HepG2 (cell line): ENCODE measurements around the gene ALKBH4. TPM values are rescaled to one million over a fixed set of nuclear protein-coding genes. Genes with fewer than 3 reads are reported as not detected.
A peak's percentile ranks its signal among the peaks of the same experiment; 100 is the strongest.

Experiments
- CREM ChIP-seq, 2 experiments: sonication (generic) in 1 of 2; formaldehyde crosslinking in 1 of 2; IDR thresholded peaks; 2 replicates each; pipeline versions ENCODE4 v1.4.0 to v1.6.1; 2016 to 2020; ENCODE audit warnings: antibody characterized with exemption in 1 of 2, mild to moderate bottlenecking in 1 of 2, missing genetic modification reagents in 1 of 2
- EED ChIP-seq: sonication (generic); formaldehyde crosslinking; IDR thresholded peaks from 2 replicates; pipeline ENCODE4 v1.5.0; 2020; ENCODE audit warnings: mild to moderate bottlenecking, missing genetic modification reagents
- ETV6 ChIP-seq: sonication (generic); formaldehyde crosslinking; conservative IDR thresholded peaks from 2 replicates; pipeline ENCODE4 v1.4.0; 2020; ENCODE audit warnings: missing genetic modification reagents
- KDM3A ChIP-seq: IDR thresholded peaks from 2 replicates; pipeline ENCODE4 v1.6.1; 2018; ENCODE audit warnings: low read depth, missing compliant biosample characterization
- KLF11 ChIP-seq: IDR thresholded peaks from 2 replicates; pipeline ENCODE4 v1.6.1; 2016; ENCODE audit warnings: missing compliant biosample characterization
- MAZ ChIP-seq, 2 experiments: sonication (generic) in 1 of 2; formaldehyde crosslinking in 1 of 2; IDR thresholded peaks; 2 replicates each; pipeline versions ENCODE4 v1.5.0 to v1.6.1; 2012 to 2020; ENCODE audit warnings: low read depth in 2 of 2, mild to moderate bottlenecking in 2 of 2, borderline replicate concordance in 1 of 2, improper control_type of control experiment in 1 of 2, low read length in 1 of 2, missing genetic modification reagents in 1 of 2, moderate library complexity in 1 of 2
- MIER3 ChIP-seq: IDR thresholded peaks from 2 replicates; pipeline ENCODE4 v1.6.1; 2016; ENCODE audit warnings: missing compliant biosample characterization, borderline replicate concordance
- ZBTB7A ChIP-seq: sonication (generic); formaldehyde crosslinking; IDR thresholded peaks from 2 replicates; pipeline ENCODE4 v1.8.0; 2022; ENCODE audit warnings: mild to moderate bottlenecking, missing genetic modification reagents
- ZMYM4 ChIP-seq: sonication (generic); formaldehyde crosslinking; IDR thresholded peaks from 2 replicates; pipeline ENCODE4 v1.8.1; 2023; ENCODE audit warnings: mild to moderate bottlenecking, missing genetic modification reagents
- ZNF296 ChIP-seq: sonication (generic); formaldehyde crosslinking; conservative IDR thresholded peaks from 2 replicates; pipeline ENCODE4 v1.5.0; 2020; ENCODE audit warnings: mild to moderate bottlenecking, missing genetic modification reagents
- ZNF432 ChIP-seq: sonication (generic); formaldehyde crosslinking; IDR thresholded peaks from 2 replicates; pipeline ENCODE4 v1.5.0; 2020; ENCODE audit warnings: missing genetic modification reagents, mild to moderate bottlenecking, borderline replicate concordance
- ZNF737 ChIP-seq: sonication (generic); formaldehyde crosslinking; IDR thresholded peaks from 2 replicates; pipeline ENCODE4 v1.5.0; 2020; ENCODE audit warnings: missing genetic modification reagents, mild to moderate bottlenecking, borderline replicate concordance
- polyA plus RNA-seq, 8 experiments: library from polyadenylated mRNA; depleted of rRNA in 3 of 8; stranded (reverse) in 7 of 8; unstranded in 1 of 8; fragments of >200 nt; fragmentation: Illumina TruSeq in 4 of 8; extraction: Trizol in 4 of 8; gene quantifications; 2 replicates each; pipeline versions ENCODE4 v1.2.1 to v1.2.3, GENCODE V29; 2011 to 2016; ENCODE audit warnings: low read depth in 4 of 8, missing spikeins in 1 of 8, mixed read lengths in 1 of 8; ENCODE audit not compliant: insufficient read depth in 1 of 8
- total RNA-seq, 5 experiments: library from RNA; depleted of rRNA; stranded (reverse); fragments of >200 nt; fragmentation: Illumina TruSeq; extraction: Trizol; gene quantifications; 2 replicates each; pipeline ENCODE4 v1.2.3, GENCODE V29; 2016; ENCODE audit warnings: low read depth in 1 of 5
- TF ChIP-seq, protein P1 (sequence below): sonication (generic); formaldehyde crosslinking; IDR thresholded peaks from 2 replicates; pipeline ENCODE4 v1.4.0; 2020; ENCODE audit warnings: missing genetic modification reagents
- TF ChIP-seq, protein P2 (sequence below): sonication (generic); formaldehyde crosslinking; IDR thresholded peaks from 2 replicates; pipeline ENCODE4 v1.4.0; 2020; ENCODE audit warnings: mild to moderate bottlenecking, missing genetic modification reagents

The ALKBH4 gene
- total and polyA plus RNA-seq, 2 of the 13 experiments (the other 11 are each of a cell fraction or from before 2014, with no cell fraction given) = 2.6 to 8.8 TPM

DNA sequence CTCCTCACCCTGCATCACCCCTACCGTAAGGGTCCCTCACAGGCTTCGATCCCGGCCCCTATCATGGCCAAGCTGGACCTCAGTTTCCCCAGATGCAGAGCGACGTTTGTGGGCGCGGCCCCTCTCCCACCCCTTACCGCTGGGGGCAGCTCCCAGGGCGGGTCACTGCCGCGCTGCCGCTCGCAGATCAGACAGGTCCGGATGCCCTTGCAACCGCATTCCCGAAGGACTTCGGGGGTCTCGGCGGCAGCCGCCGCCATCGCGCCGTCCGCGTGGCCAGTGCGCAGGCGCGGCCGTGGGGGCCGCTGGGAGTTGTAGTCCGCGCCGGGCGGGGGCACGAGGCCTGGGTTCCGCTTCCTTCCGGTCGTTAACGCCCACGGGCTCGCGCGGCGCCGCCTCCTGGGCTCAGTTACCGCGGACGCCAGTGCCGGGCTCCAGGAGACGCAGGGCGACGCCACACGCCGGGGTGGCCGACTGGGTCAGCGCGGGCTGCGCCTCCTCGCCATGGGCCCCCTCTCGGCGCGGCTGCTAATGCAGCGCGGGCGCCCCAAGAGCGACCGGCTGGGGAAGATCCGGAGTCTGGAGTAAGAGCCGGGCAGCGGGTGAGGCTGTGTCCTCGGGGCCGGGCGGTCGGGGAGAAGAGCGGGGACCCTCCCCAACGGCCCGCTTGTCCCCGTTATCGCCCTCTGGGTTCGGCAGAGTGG, at the start of gene ALKBH4, which contains the start of gene LRWD1 (continued):
- TF ChIP-seq MIER3 (CRISPR knock-in tag) (no peak; the same call in 1 of the 2 replicates), KLF11 (CRISPR knock-in tag) (no peak), EED (peak; percentile 41), ZMYM4 (CRISPR knock-in tag) (peak; percentile 81), ZNF737 (CRISPR knock-in tag) (no peak), ZBTB7A (CRISPR knock-in tag) (no peak; the same call in 1 of the 2 replicates), MAZ (IDR thresholded peaks at IDR 0.05; ENCODE audit: borderline replicate concordance, low read depth, low read length) (peak; percentile 88), MAZ (CRISPR knock-in tag; IDR thresholded peaks at IDR 0.05; ENCODE audit: low read depth) (peak; percentile 94), KDM3A (CRISPR knock-in tag) (no peak; the same call in 1 of the 2 replicates), ZNF296 (CRISPR knock-in tag) (no peak), ZNF432 (CRISPR knock-in tag) (no peak), CREM (IDR thresholded peaks at IDR 0.05) (no peak), CREM (CRISPR knock-in tag; IDR thresholded peaks at IDR 0.05) (no peak), ETV6 (peak; percentile 72; the same call in 1 of the 2 replicates)
- TF ChIP-seq, protein P1, sequence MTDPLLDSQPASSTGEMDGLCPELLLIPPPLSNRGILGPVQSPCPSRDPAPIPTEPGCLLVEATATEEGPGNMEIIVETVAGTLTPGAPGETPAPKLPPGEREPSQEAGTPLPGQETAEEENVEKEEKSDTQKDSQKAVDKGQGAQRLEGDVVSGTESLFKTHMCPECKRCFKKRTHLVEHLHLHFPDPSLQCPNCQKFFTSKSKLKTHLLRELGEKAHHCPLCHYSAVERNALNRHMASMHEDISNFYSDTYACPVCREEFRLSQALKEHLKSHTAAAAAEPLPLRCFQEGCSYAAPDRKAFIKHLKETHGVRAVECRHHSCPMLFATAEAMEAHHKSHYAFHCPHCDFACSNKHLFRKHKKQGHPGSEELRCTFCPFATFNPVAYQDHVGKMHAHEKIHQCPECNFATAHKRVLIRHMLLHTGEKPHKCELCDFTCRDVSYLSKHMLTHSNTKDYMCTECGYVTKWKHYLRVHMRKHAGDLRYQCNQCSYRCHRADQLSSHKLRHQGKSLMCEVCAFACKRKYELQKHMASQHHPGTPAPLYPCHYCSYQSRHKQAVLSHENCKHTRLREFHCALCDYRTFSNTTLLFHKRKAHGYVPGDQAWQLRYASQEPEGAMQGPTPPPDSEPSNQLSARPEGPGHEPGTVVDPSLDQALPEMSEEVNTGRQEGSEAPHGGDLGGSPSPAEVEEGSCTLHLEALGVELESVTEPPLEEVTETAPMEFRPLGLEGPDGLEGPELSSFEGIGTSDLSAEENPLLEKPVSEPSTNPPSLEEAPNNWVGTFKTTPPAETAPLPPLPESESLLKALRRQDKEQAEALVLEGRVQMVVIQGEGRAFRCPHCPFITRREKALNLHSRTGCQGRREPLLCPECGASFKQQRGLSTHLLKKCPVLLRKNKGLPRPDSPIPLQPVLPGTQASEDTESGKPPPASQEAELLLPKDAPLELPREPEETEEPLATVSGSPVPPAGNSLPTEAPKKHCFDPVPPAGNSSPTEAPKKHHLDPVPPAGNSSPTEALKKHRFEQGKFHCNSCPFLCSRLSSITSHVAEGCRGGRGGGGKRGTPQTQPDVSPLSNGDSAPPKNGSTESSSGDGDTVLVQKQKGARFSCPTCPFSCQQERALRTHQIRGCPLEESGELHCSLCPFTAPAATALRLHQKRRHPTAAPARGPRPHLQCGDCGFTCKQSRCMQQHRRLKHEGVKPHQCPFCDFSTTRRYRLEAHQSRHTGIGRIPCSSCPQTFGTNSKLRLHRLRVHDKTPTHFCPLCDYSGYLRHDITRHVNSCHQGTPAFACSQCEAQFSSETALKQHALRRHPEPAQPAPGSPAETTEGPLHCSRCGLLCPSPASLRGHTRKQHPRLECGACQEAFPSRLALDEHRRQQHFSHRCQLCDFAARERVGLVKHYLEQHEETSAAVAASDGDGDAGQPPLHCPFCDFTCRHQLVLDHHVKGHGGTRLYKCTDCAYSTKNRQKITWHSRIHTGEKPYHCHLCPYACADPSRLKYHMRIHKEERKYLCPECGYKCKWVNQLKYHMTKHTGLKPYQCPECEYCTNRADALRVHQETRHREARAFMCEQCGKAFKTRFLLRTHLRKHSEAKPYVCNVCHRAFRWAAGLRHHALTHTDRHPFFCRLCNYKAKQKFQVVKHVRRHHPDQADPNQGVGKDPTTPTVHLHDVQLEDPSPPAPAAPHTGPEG (CRISPR knock-in tag) = no peak
- TF ChIP-seq, protein P2, sequence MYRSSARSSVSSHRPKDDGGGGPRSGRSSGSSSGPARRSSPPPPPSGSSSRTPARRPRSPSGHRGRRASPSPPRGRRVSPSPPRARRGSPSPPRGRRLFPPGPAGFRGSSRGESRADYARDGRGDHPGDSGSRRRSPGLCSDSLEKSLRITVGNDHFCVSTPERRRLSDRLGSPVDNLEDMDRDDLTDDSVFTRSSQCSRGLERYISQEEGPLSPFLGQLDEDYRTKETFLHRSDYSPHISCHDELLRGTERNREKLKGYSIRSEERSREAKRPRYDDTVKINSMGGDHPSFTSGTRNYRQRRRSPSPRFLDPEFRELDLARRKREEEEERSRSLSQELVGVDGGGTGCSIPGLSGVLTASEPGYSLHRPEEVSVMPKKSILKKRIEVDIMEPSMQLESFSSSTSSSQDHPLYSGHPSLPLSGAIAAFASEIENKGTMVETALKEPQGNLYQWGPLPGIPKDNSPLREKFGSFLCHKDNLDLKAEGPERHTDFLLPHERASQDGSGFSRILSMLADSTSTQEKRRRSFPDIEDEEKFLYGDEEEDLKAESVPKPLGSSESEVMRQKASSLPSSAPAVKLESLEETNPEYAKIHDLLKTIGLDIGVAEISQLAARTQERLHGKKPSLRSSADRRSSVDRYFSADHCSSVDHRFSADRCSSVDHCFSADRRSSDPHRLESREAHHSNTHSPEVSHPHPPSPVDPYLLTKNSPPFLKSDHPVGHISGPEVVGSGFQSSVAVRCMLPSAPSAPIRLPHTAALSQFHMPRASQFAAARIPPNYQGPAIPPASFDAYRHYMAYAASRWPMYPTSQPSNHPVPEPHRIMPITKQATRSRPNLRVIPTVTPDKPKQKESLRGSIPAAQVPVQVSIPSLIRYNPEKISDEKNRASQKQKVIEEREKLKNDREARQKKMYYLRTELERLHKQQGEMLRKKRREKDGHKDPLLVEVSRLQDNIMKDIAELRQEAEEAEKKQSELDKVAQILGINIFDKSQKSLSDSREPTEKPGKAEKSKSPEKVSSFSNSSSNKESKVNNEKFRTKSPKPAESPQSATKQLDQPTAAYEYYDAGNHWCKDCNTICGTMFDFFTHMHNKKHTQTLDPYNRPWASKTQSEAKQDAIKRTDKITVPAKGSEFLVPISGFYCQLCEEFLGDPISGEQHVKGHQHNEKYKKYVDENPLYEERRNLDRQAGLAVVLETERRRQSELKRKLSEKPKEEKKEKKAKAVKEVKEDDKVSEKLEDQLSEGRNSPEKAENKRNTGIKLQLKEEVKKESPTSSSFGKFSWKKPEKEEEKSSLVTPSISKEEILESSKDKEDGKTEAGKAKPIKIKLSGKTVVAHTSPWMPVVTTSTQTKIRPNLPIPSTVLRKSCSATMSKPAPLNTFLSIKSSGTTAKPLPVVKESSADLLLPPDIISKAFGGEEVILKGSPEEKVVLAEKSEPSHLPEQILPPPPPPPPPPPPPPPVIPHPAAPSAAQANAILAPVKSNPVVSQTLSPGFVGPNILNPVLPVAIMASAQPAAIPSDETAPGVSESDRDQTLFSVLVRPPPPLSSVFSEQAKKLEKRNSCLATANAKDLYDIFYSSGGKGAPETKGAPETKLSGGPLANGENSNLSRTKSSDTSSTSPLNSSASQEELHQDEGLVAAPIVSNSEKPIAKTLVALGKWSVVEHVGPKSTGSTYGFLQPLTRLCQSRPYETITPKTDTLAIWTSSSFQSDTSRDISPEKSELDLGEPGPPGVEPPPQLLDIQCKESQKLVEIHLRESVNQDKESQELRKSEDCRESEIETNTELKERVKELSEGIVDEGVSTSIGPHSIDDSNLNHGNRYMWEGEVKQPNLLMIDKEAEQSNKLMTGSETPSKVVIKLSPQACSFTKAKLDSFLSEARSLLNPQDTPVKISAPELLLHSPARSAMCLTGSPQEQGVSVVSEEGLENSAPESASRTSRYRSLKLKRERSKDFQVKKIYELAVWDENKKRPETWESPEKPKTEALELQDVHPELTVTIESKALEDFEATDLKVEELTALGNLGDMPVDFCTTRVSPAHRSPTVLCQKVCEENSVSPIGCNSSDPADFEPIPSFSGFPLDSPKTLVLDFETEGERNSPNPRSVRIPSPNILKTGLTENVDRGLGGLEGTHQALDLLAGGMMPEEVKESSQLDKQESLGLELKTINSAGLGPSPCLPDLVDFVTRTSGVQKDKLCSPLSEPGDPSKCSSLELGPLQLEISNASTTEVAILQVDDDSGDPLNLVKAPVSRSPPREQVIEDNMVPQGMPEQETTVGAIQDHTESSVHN (CRISPR knock-in tag) = no peak
